GM23338 (cell line): ENCODE measurements around the gene TMEM106C. TPM values are rescaled to one million over a fixed set of nuclear protein-coding genes. Genes with fewer than 3 reads are reported as not detected.

Source experiments
- ATAC-seq: fragments of 200-7000 bp; cut with Tn5 transposase; 3 replicates; pipeline ENCODE4 v1.9.1; 2020
- DNase-seq: peaks from one replicate; pipeline ENCODE4 v3.0.0-alpha.2; 2015; ENCODE audit warnings: low spot score
- H2AFZ ChIP-seq: fragments of 200-600 bp; sonication (generic); 2 replicates; pipeline ENCODE4 v1.8.0; 2016; ENCODE audit warnings: antibody characterized with exemption, mild to moderate bottlenecking, moderate library complexity
- H3F3A ChIP-seq: fragments of 200-600 bp; sonication (generic); replicated peaks from 2 replicates; pipeline ENCODE4 v1.8.0; 2017; ENCODE audit warnings: antibody characterized with exemption, mixed run types, low read depth
- H3K27ac ChIP-seq: fragments of 200-600 bp; sonication (generic); 2 replicates; pipeline ENCODE4 v1.6.1; 2016; ENCODE audit warnings: low read depth
- H3K27me3 ChIP-seq: fragments of 200-600 bp; sonication (generic); 2 replicates; pipeline ENCODE4 v1.8.0; 2016; ENCODE audit warnings: mild to moderate bottlenecking, mixed run types, moderate library complexity; ENCODE audit not compliant: insufficient read depth
- H3K36me3 ChIP-seq: fragments of 200-600 bp; sonication (generic); 2 replicates; pipeline ENCODE4 v1.8.0; 2016; ENCODE audit warnings: mild to moderate bottlenecking; ENCODE audit not compliant: insufficient read depth
- H3K4me1 ChIP-seq: fragments of 200-600 bp; sonication (generic); 2 replicates; pipeline ENCODE4 v1.8.0; 2016; ENCODE audit warnings: mild to moderate bottlenecking, moderate library complexity; ENCODE audit not compliant: insufficient read depth
- H3K4me2 ChIP-seq: fragments of 200-600 bp; sonication (generic); 2 replicates; pipeline ENCODE4 v1.7.1; 2017; ENCODE audit warnings: mixed run types
- H3K4me3 ChIP-seq: fragments of 200-600 bp; sonication (generic); 2 replicates; pipeline ENCODE4 v1.6.1; 2016; ENCODE audit warnings: mixed run types
- H3K79me2 ChIP-seq: fragments of 200-600 bp; sonication (generic); replicated peaks from 2 replicates; pipeline ENCODE4 v1.8.0; 2017; ENCODE audit warnings: mild to moderate bottlenecking; ENCODE audit not compliant: insufficient read depth
- H3K9me2 ChIP-seq: fragments of 200-600 bp; sonication (generic); 2 replicates; pipeline ENCODE4 v1.8.0; 2017; ENCODE audit not compliant: insufficient read depth
- H4K20me1 ChIP-seq: fragments of 200-600 bp; sonication (generic); replicated peaks from 2 replicates; pipeline ENCODE4 v1.8.0; 2017; ENCODE audit warnings: mild to moderate bottlenecking; ENCODE audit not compliant: insufficient read depth
- H3K27ac Mint-ChIP-seq: 2 replicates; pipeline ENCODE4 v1.8.0; 2020; ENCODE audit warnings: inconsistent platforms, mild to moderate bottlenecking, moderate library complexity, mixed read lengths
- H3K27me3 Mint-ChIP-seq: 3 replicates; pipeline ENCODE4 v1.8.0; 2022; ENCODE audit warnings: low read depth, mild to moderate bottlenecking, moderate library complexity, mixed read lengths, inconsistent platforms; ENCODE audit not compliant: insufficient read depth, poor library complexity
- H3K36me3 Mint-ChIP-seq: 3 replicates; pipeline ENCODE4 v1.8.0; 2021; ENCODE audit warnings: low read depth, mild to moderate bottlenecking, inconsistent platforms, moderate library complexity, mixed read lengths
- H3K4me1 Mint-ChIP-seq: 3 replicates; pipeline ENCODE4 v1.8.0; 2020; ENCODE audit warnings: mild to moderate bottlenecking, inconsistent platforms, mixed read lengths
- H3K4me3 Mint-ChIP-seq: 3 replicates; pipeline ENCODE4 v1.8.0; 2021; ENCODE audit warnings: moderate library complexity, mild to moderate bottlenecking, inconsistent platforms, mixed read lengths
- H3K9me3 Mint-ChIP-seq: 3 replicates; pipeline ENCODE4 v1.8.0; 2020; ENCODE audit warnings: moderate library complexity, mild to moderate bottlenecking, inconsistent platforms, mixed read lengths
- CREB1 ChIP-seq: fragments of 250-450 bp; sonication (Bioruptor Pico); IDR thresholded peaks from 2 replicates; pipeline ENCODE4 v1.5.0; 2020; ENCODE audit warnings: low read depth, mild to moderate bottlenecking, moderate library complexity
- CTCF ChIP-seq, 2 experiments: fragments of 200-600 bp in 1 of 2; sonication (generic) in 1 of 2; conservative IDR thresholded peaks; 2 replicates each; pipeline versions ENCODE4 v1.5.1 to v1.6.1; 2016 to 2017; ENCODE audit warnings: antibody characterized with exemption in 2 of 2, low read depth in 2 of 2, mild to moderate bottlenecking in 2 of 2, moderate library complexity in 1 of 2
- ETS1 ChIP-seq: IDR thresholded peaks from 2 replicates; pipeline ENCODE4 v1.6.1; 2016; ENCODE audit warnings: antibody characterized with exemption
- EZH2 ChIP-seq: fragments of 200-600 bp; sonication (generic); IDR thresholded peaks from one replicate; pipeline ENCODE4 v1.8.0; 2017; ENCODE audit warnings: antibody characterized with exemption, mild to moderate bottlenecking, low read depth; ENCODE audit not compliant: unreplicated experiment
- EZH2phosphoT487 ChIP-seq: fragments of 200-600 bp; sonication (generic); IDR thresholded peaks from one replicate; pipeline ENCODE4 v1.8.1; 2018; ENCODE audit warnings: antibody characterized with exemption; ENCODE audit not compliant: unreplicated experiment
- JUNB ChIP-seq: IDR thresholded peaks from one replicate; pipeline ENCODE4 v1.6.1; 2016; ENCODE audit warnings: antibody characterized with exemption; ENCODE audit not compliant: unreplicated experiment
- NANOG ChIP-seq: IDR thresholded peaks from 2 replicates; pipeline ENCODE4 v1.6.1; 2016; ENCODE audit warnings: antibody characterized with exemption, borderline replicate concordance
- REST ChIP-seq: IDR thresholded peaks from one replicate; pipeline ENCODE4 v1.6.1; 2018; ENCODE audit warnings: antibody characterized with exemption; ENCODE audit not compliant: unreplicated experiment
- STAT1 ChIP-seq: IDR thresholded peaks from one replicate; pipeline ENCODE4 v1.6.1; 2016; ENCODE audit warnings: antibody characterized with exemption; ENCODE audit not compliant: unreplicated experiment
- ZNF114 ChIP-seq: fragments of 250-450 bp; sonication (Bioruptor Pico); IDR thresholded peaks from 2 replicates; pipeline ENCODE4 v1.5.0; 2020; ENCODE audit warnings: mild to moderate bottlenecking, moderate library complexity
- ZNF331 ChIP-seq: fragments of 250-450 bp; sonication (Bioruptor Pico); IDR thresholded peaks from 2 replicates; pipeline ENCODE4 v1.5.0; 2020; ENCODE audit warnings: low read depth, mild to moderate bottlenecking, moderate library complexity
- ZNF462 ChIP-seq: fragments of 250-450 bp; sonication (Bioruptor Pico); IDR thresholded peaks from 2 replicates; pipeline ENCODE4 v1.5.0; 2020; ENCODE audit warnings: mild to moderate bottlenecking, moderate library complexity
- polyA plus RNA-seq: library from polyadenylated mRNA; unstranded; fragments of >200 nt; fragmentation: Nextera tagmentation; extraction: Ambion mirVana; gene quantifications from 2 replicates; pipeline ENCODE4 v1.2.1, GENCODE V29; 2016
- total RNA-seq: library from RNA; depleted of rRNA; stranded (reverse); fragments of >200 nt; shearing (Covaris generic); gene quantifications from 2 replicates; pipeline ENCODE4 v1.2.3, GENCODE V29; 2014

TMEM106C gene
- total and polyA plus RNA-seq, 2 experiments from 2014 or later = 43.5 to 83.7 TPM

GRCh38 chr12:47995981-47996401, 32.6 kb downstream of the TMEM106C start:
- Histone ChIP-seq H3K9me2 (no peaks in the 10 kb centered on the region), H3K27me3 (peaks cover 58% of the 10 kb centered on the region), H3K79me2 (no peaks in the 10 kb centered on the region), H3K27ac (no peak overlapping the region), H3K36me3 (no peaks in the 10 kb centered on the region), H2AFZ (no peak overlapping the region), H3K4me2 (no peak overlapping the region), H3F3A (peaks cover 5% of the 10 kb centered on the region; the same call in 1 of the 2 replicates), H3K4me1 (peaks cover 29% of the 10 kb centered on the region), H3K4me3 (no peak overlapping the region), H4K20me1 (peaks cover 6% of the 10 kb centered on the region; the same call in 1 of the 2 replicates)
- H3K27ac Mint-ChIP-seq = no peak overlapping the region
- no peaks in the 10 kb centered on the region for H3K9me3 Mint-ChIP-seq
- ATAC-seq (no peak), DNase-seq (no peak)
- peaks cover 59% of the 10 kb centered on the region for H3K27me3 Mint-ChIP-seq
- TF ChIP-seq EZH2 (no peak), ETS1 (no peak), ZNF331 (CRISPR knock-in tag) (no peak), CTCF (conservative IDR thresholded peaks at IDR 0.05; ENCODE audit: low read depth in 2 of 2) (no peak), JUNB (no peak), CREB1 (CRISPR knock-in tag) (no peak), REST (no peak), STAT1 (no peak), EZH2phosphoT487 (no peak), ZNF114 (no peak), NANOG (no peak), ZNF462 (no peak)
- H3K4me1 Mint-ChIP-seq = peaks cover 30% of the 10 kb centered on the region
- no peak overlapping the region for H3K4me3 Mint-ChIP-seq
- no peaks in the 10 kb centered on the region for H3K36me3 Mint-ChIP-seq
